Lower lobe of right lung (tissue), 2 donors: ENCODE data around the gene ALCAM. TPM values are rescaled to one million over a fixed set of nuclear protein-coding genes. Genes with fewer than 3 reads are reported as not detected.

Experiments
- ATAC-seq, 2 donors: fragments of 200-7000 bp; cut with Tn5 transposase; one replicate each; pipeline ENCODE4 v1.9.1; 2020 to 2022; ENCODE audit warnings: mild to moderate bottlenecking in 2 of 2, moderate library complexity in 2 of 2
- DNase-seq: peaks from one replicate; pipeline ENCODE4 v3.0.0-alpha.2; 2020
- H3K27ac ChIP-seq: fragments of 200-600 bp; one replicate; pipeline ENCODE4 v1.8.0; 2022
- H3K27me3 ChIP-seq: fragments of 200-600 bp; one replicate; pipeline ENCODE4 v1.8.0; 2022; ENCODE audit warnings: low read depth
- H3K36me3 ChIP-seq: fragments of 200-600 bp; one replicate; pipeline ENCODE4 v1.8.0; 2022; ENCODE audit warnings: mild to moderate bottlenecking
- H3K4me1 ChIP-seq: fragments of 200-600 bp; one replicate; pipeline ENCODE4 v1.8.0; 2022
- H3K4me3 ChIP-seq: fragments of 200-600 bp; one replicate; pipeline ENCODE4 v1.8.0; 2022; ENCODE audit warnings: mild to moderate bottlenecking
- H3K9me3 ChIP-seq: fragments of 200-600 bp; one replicate; pipeline ENCODE4 v1.8.0; 2022
- CTCF ChIP-seq: fragments of 200-600 bp; IDR thresholded peaks from one replicate; pipeline ENCODE4 v1.8.0; 2022; ENCODE audit warnings: antibody characterized with exemption, mild to moderate bottlenecking
- intact Hi-C: fragments of 100-400 bp; cut with DNase I; formaldehyde crosslinking; loops from one replicate; pipeline ENCODE4 v1.11.0; 2022
- long read RNA-seq: library from polyadenylated mRNA; unstranded; transcript quantifications from one replicate; pipeline ENCODE4 v2.0.0, GENCODE V29; 2021
- total RNA-seq: library from RNA; stranded (reverse); fragmentation: NEBNext Ultra II Directional; extraction: Animal tissue kit (Norgen Biotek cat#: 25700); gene quantifications from one replicate; pipeline ENCODE4 v1.2.1, GENCODE V29; 2021
- donor health status: DM: no; HTN: yes; CAD: no; lungs with severe emphysema.

The ALCAM gene
- total RNA-seq = 174 TPM
- long read RNA-seq, full-length matches to known transcripts = 72 of 134 reads
- long read RNA-seq, partial matches to known transcripts = 31 of 134 reads
- long read RNA-seq, other reads (novel, unspliced or antisense) = 31 of 134 reads

- no peaks in the 10 kb centered on the region for H3K36me3 ChIP-seq
- ATAC-seq (peak; percentile 85 to 93), DNase-seq (peak; percentile 98)
- peaks cover 15% of the 10 kb centered on the region for H3K4me1 ChIP-seq
- no peaks in the 10 kb centered on the region for H3K9me3 ChIP-seq
- H3K27me3 ChIP-seq = no peaks in the 10 kb centered on the region
- peak; percentile 52 for TF ChIP-seq CTCF
- intact Hi-C loops = no loop called here
- H3K4me3 ChIP-seq = peak within 1 kb of the TSS; percentile 69
- peak within 1 kb of the TSS; percentile 90 for H3K27ac ChIP-seq
Observed at GRCh38 chr3:105366326-105367062, at the start of gene ALCAM. Gene ALCAM (plus strand): TSS chr3:105366909.

DNA sequence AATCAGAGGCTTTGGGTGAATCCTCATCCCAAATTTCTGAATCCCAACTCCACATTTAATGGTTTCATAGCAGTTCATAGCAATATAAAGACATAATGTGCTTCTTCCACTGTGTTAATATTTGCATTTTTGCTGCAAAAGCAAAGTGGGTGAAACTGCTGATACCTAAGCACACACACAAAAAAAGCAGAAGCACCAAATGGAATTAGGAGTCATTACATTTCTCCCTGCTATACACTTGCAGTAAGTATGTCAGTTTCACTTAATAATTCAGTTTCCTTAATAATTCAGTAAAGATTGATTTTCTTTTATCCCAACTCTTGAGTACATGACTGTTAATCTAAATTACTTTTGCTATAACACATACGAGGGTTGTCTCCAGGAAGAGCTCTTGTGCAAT, 48.9 kb upstream of the ALCAM start:
- no peak for TF ChIP-seq CTCF
- DNase-seq (no peak), ATAC-seq (no peak)
- Histone ChIP-seq H3K36me3 (no peaks in the 10 kb centered on the region), H3K4me1 (no peaks in the 10 kb centered on the region), H3K4me3 (no peak overlapping the region), H3K9me3 (no peaks in the 10 kb centered on the region), H3K27ac (no peak overlapping the region), H3K27me3 (no peaks in the 10 kb centered on the region)
- intact Hi-C loops = no loop called here

- no peaks in the 10 kb centered on the region for H3K27me3 ChIP-seq
- ATAC-seq (no peak), DNase-seq (no peak)
- TF ChIP-seq CTCF = no peak
- no peaks in the 10 kb centered on the region for H3K4me1 ChIP-seq
- H3K4me3 ChIP-seq = no peak overlapping the region
- no peaks in the 10 kb centered on the region for H3K9me3 ChIP-seq
- H3K36me3 ChIP-seq = no peaks in the 10 kb centered on the region
- H3K27ac ChIP-seq = no peak overlapping the region
- intact Hi-C loops = no loop called here
Observed at GRCh38 chr3:105322570-105323273, 44.0 kb upstream of the ALCAM start.

GRCh38 chr3:105323274-105323599, 43.5 kb upstream of the ALCAM start:
- Histone ChIP-seq H3K36me3 (no peaks in the 10 kb centered on the region), H3K27me3 (no peaks in the 10 kb centered on the region), H3K27ac (no peak overlapping the region), H3K4me3 (no peak overlapping the region), H3K9me3 (no peaks in the 10 kb centered on the region), H3K4me1 (no peaks in the 10 kb centered on the region)
- intact Hi-C loops = no loop called here
- DNase-seq (no peak), ATAC-seq (no peak)
- no peak for TF ChIP-seq CTCF

- Histone ChIP-seq H3K27me3 (no peaks in the 10 kb centered on the region), H3K4me3 (no peak overlapping the region), H3K36me3 (no peaks in the 10 kb centered on the region), H3K27ac (no peak overlapping the region), H3K4me1 (no peaks in the 10 kb centered on the region), H3K9me3 (no peaks in the 10 kb centered on the region)
- DNase-seq = no peak
- intact Hi-C loops = no loop called here
- no peak for TF ChIP-seq CTCF
- ATAC-seq = no peak
Observed at GRCh38 chr3:105324951-105325350, 41.8 kb upstream of the ALCAM start.
